K562 (cell line): ENCODE data around the gene PCSK5. TPM values are rescaled to one million over a fixed set of nuclear protein-coding genes. Genes with fewer than 3 reads are reported as not detected.

Source experiments
- RCOR1 ChIP-seq, 2 experiments: IDR thresholded peaks; 2 replicates each; pipeline ENCODE4 v1.6.1; 2012; ENCODE audit warnings: low read depth in 2 of 2, low read length in 2 of 2, borderline replicate concordance in 1 of 2, improper control_type of control experiment in 1 of 2
- U2AF2 ChIP-seq: fragments of 200-400 bp; formaldehyde crosslinking; optimal IDR thresholded peaks from 2 replicates; pipeline ENCODE3; 2017; ENCODE audit warnings: low read depth, mild to moderate bottlenecking, low read length
- ZNF444 ChIP-seq: fragments of 250-450 bp; sonication (Bioruptor Pico); IDR thresholded peaks from 2 replicates; pipeline ENCODE4 v1.4.0; 2020; ENCODE audit warnings: mild to moderate bottlenecking, moderate library complexity
- polyA plus RNA-seq, 8 experiments: library from polyadenylated mRNA; depleted of rRNA in 4 of 8; stranded (reverse) in 5 of 8; unstranded in 3 of 8; fragments of >200 nt; fragmentation: Nextera tagmentation in 2 of 8; fragmentation: Illumina TruSeq in 1 of 8; extraction: Ambion mirVana in 2 of 8; extraction: Trizol in 1 of 8; gene quantifications; 2 replicates each; pipeline versions ENCODE4 v1.2.1 to v1.2.3, GENCODE V29; 2011 to 2014; ENCODE audit warnings: inconsistent platforms in 1 of 8, missing spikeins in 1 of 8
- total RNA-seq, 7 experiments: library from RNA; depleted of rRNA in 6 of 7; stranded (reverse); fragments of >200 nt in 6 of 7; fragmentation: Illumina TruSeq in 2 of 7; extraction: Trizol in 2 of 7; gene quantifications; 2 replicates each; pipeline versions ENCODE4 v1.2.1 to v1.2.3, GENCODE V29; 2011 to 2021; ENCODE audit warnings: low replicate concordance in 1 of 7
- TF ChIP-seq, protein P1 (sequence below): fragments of 450-650 bp; IDR thresholded peaks from 2 replicates; pipeline ENCODE4 v1.6.1; 2016; ENCODE audit warnings: low read depth
- TF ChIP-seq, protein P2 (sequence below): fragments of 250-450 bp; sonication (Bioruptor Pico); IDR thresholded peaks from 2 replicates; pipeline ENCODE4 v1.8.0; 2022; ENCODE audit warnings: inconsistent platforms, mild to moderate bottlenecking, moderate library complexity, borderline replicate concordance
- TF ChIP-seq, protein P3 (sequence below): fragments of 450-650 bp; IDR thresholded peaks from 2 replicates; pipeline ENCODE4 v1.6.1; 2016

Gene PCSK5
- total and polyA plus RNA-seq, 9 of the 15 experiments (the other 6 are each of a cell fraction or from before 2014, with no cell fraction given): not detected

DNA sequence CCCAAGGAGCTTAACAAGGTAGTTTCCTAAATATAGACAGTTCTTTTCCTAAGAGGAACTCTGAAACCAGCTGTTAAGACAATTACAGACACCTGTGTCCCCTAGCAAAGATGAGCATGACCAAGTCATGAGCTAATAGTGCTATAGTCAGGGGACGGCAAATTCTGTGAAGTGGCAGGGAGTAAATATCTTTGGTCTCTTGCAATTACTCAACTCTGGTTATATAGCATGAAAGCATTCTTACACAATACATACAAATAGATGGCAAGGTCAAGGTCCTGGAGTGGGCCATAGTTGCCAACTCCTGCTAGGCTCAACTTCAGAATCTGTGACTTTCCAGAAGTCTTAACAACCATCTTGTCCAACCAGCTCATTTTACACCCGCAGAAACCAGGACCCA, 400.1 kb downstream of the PCSK5 start (continued):
- TF ChIP-seq, protein P1, sequence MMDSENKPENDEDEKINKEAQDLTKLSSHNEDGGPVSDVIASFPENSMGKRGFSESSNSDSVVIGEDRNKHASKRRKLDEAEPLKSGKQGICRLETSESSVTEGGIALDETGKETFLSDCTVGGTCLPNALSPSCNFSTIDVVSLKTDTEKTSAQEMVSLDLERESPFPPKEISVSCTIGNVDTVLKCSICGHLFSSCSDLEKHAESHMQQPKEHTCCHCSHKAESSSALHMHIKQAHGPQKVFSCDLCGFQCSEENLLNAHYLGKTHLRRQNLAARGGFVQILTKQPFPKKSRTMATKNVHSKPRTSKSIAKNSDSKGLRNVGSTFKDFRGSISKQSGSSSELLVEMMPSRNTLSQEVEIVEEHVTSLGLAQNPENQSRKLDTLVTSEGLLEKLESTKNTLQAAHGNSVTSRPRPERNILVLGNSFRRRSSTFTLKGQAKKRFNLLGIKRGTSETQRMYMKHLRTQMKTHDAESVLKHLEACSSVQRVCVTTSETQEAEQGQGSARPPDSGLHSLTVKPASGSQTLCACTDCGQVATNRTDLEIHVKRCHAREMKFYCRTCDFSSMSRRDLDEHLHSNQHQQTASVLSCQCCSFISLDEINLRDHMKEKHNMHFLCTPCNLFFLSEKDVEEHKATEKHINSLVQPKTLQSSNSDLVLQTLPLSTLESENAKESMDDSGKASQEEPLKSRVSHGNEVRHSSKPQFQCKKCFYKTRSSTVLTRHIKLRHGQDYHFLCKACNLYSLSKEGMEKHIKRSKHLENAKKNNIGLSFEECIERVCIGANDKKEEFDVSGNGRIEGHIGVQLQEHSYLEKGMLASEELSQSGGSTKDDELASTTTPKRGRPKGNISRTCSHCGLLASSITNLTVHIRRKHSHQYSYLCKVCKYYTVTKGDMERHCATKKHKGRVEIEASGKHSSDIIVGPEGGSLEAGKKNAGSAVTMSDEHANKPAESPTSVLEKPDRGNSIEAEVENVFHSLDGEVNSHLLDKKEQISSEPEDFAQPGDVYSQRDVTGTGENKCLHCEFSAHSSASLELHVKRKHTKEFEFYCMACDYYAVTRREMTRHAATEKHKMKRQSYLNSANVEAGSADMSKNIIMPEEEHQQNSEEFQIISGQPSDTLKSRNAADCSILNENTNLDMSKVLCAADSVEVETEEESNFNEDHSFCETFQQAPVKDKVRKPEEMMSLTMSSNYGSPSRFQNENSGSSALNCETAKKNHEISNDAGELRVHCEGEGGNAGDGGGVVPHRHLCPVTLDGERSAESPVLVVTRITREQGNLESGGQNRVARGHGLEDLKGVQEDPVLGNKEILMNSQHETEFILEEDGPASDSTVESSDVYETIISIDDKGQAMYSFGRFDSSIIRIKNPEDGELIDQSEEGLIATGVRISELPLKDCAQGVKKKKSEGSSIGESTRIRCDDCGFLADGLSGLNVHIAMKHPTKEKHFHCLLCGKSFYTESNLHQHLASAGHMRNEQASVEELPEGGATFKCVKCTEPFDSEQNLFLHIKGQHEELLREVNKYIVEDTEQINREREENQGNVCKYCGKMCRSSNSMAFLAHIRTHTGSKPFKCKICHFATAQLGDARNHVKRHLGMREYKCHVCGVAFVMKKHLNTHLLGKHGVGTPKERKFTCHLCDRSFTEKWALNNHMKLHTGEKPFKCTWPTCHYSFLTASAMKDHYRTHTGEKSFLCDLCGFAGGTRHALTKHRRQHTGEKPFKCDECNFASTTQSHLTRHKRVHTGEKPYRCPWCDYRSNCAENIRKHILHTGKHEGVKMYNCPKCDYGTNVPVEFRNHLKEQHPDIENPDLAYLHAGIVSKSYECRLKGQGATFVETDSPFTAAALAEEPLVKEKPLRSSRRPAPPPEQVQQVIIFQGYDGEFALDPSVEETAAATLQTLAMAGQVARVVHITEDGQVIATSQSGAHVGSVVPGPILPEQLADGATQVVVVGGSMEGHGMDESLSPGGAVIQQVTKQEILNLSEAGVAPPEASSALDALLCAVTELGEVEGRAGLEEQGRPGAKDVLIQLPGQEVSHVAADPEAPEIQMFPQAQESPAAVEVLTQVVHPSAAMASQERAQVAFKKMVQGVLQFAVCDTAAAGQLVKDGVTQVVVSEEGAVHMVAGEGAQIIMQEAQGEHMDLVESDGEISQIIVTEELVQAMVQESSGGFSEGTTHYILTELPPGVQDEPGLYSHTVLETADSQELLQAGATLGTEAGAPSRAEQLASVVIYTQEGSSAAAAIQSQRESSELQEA: no peak
- TF ChIP-seq, protein P2, sequence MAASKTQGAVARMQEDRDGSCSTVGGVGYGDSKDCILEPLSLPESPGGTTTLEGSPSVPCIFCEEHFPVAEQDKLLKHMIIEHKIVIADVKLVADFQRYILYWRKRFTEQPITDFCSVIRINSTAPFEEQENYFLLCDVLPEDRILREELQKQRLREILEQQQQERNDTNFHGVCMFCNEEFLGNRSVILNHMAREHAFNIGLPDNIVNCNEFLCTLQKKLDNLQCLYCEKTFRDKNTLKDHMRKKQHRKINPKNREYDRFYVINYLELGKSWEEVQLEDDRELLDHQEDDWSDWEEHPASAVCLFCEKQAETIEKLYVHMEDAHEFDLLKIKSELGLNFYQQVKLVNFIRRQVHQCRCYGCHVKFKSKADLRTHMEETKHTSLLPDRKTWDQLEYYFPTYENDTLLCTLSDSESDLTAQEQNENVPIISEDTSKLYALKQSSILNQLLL (CRISPR knock-in tag): no peak
- TF ChIP-seq ZNF444: no peak
- no peak for TF ChIP-seq RCOR1 (IDR thresholded peaks at IDR 0.05; ENCODE audit: borderline replicate concordance in 1 of 2, low read depth in 2 of 2, low read length in 2 of 2)
- TF ChIP-seq, protein P3, sequence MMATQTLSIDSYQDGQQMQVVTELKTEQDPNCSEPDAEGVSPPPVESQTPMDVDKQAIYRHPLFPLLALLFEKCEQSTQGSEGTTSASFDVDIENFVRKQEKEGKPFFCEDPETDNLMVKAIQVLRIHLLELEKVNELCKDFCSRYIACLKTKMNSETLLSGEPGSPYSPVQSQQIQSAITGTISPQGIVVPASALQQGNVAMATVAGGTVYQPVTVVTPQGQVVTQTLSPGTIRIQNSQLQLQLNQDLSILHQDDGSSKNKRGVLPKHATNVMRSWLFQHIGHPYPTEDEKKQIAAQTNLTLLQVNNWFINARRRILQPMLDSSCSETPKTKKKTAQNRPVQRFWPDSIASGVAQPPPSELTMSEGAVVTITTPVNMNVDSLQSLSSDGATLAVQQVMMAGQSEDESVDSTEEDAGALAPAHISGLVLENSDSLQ: no peak
- no peak for TF ChIP-seq U2AF2
